A549 (cell line): ENCODE data around the gene SYPL1. TPM values are rescaled to one million over a fixed set of nuclear protein-coding genes. Genes with fewer than 3 reads are reported as not detected.
A peak's percentile ranks its signal among the peaks of the same experiment; 100 is the strongest.

ENCODE experiments used
- ATAC-seq, 2 experiments: fragments of 200-7000 bp in 1 of 2; fragments of >200 bp in 1 of 2; cut with Nextera tagmentation in 1 of 2; cut with Tn5 transposase in 1 of 2; 3 replicates each; pipeline versions ENCODE4 v1.8.0 to v1.9.1; 2018 to 2020; ENCODE audit warnings: mild to moderate bottlenecking in 1 of 2, moderate library complexity in 1 of 2
- CTCF ChIA-PET: fragments of 300-600 bp; sonication (Branson Sonifier 250); formaldehyde crosslinking; extraction: SDS; loops from one replicate; lab custom pipeline; 2021; ENCODE audit warnings: antibody characterized with exemption, inconsistent platforms; lab: Yijun Ruan, JAX
- POLR2A ChIA-PET: fragments of 350-600 bp; formaldehyde crosslinking; extraction: SDS; loops from one replicate; lab custom pipeline; 2021; ENCODE audit warnings: antibody characterized with exemption, inconsistent platforms; lab: Yijun Ruan, JAX
- DNase-seq, 2 experiments: peaks; one replicate each; pipeline versions ENCODE4 v3.0.0 to v3.0.0-alpha.2; 2011 to 2016; ENCODE audit warnings: low read depth in 1 of 2, low spot score in 1 of 2
- FAIRE-seq: peaks from 2 replicates; lab custom pipeline; 2011; peaks lifted over from hg19 to GRCh38; lab: Jason Lieb, UNC
- H3K27ac ChIP-seq, 2 experiments: fragments of >200 bp; sonication (Bioruptor Twin); formaldehyde crosslinking; 3 replicates each; pipeline ENCODE4 v1.5.1; 2016 to 2017
- H3K4me1 ChIP-seq: fragments of >200 bp; sonication (Bioruptor Twin); formaldehyde crosslinking; 3 replicates; pipeline ENCODE4 v1.6.1; 2016
- H3K4me2 ChIP-seq: fragments of >200 bp; sonication (Bioruptor Twin); formaldehyde crosslinking; 3 replicates; pipeline ENCODE4 v1.6.1; 2016
- H3K4me3 ChIP-seq: fragments of >200 bp; sonication (Bioruptor Twin); formaldehyde crosslinking; 3 replicates; pipeline ENCODE4 v1.5.1; 2016
- H3K9me3 ChIP-seq: fragments of >200 bp; sonication (Bioruptor Twin); formaldehyde crosslinking; 3 replicates; pipeline ENCODE4 v1.6.1; 2016
- CBX2 ChIP-seq: fragments of 200-600 bp; sonication (generic); IDR thresholded peaks from 2 replicates; pipeline ENCODE4 v1.6.1; 2016; ENCODE audit warnings: low read depth, mild to moderate bottlenecking, borderline replicate concordance
- CEBPB ChIP-seq, 2 experiments: fragments of >200 bp in 1 of 2; sonication (Bioruptor Twin) in 1 of 2; formaldehyde crosslinking in 1 of 2; IDR thresholded peaks; 2 replicates each; pipeline ENCODE4 v1.6.1; 2012 to 2016
- CTCF ChIP-seq: fragments of >200 bp; sonication (Bioruptor Twin); formaldehyde crosslinking; IDR thresholded peaks from 3 replicates; pipeline ENCODE4 v1.5.1; 2016
- EP300 ChIP-seq, 2 experiments: fragments of >200 bp; sonication (Bioruptor Twin); formaldehyde crosslinking; IDR thresholded peaks; 2 replicates in 1 of 2; 3 replicates in 1 of 2; pipeline ENCODE4 v1.6.1; 2016 to 2017
- FOSL2 ChIP-seq, 2 experiments: fragments of 450-650 bp in 1 of 2; fragments of >200 bp in 1 of 2; sonication (Bioruptor Twin) in 1 of 2; formaldehyde crosslinking; IDR thresholded peaks; 2 replicates each; pipeline versions ENCODE4 v1.5.0 to v1.6.1; 2016 to 2020; ENCODE audit warnings: mild to moderate bottlenecking in 1 of 2, moderate library complexity in 1 of 2
- GATA3 ChIP-seq: IDR thresholded peaks from 2 replicates; pipeline ENCODE4 v1.6.1; 2012; ENCODE audit warnings: borderline replicate concordance
- HDAC2 ChIP-seq: fragments of 200-600 bp; sonication (generic); IDR thresholded peaks from 2 replicates; pipeline ENCODE4 v1.6.1; 2016
- HES2 ChIP-seq: fragments of >200 bp; sonication (Bioruptor Twin); formaldehyde crosslinking; IDR thresholded peaks from 2 replicates; pipeline ENCODE4 v1.6.1; 2016
- HOXA7 ChIP-seq: fragments of 250-450 bp; sonication (Bioruptor Pico); IDR thresholded peaks from 2 replicates; pipeline ENCODE4 v1.5.0; 2020; ENCODE audit warnings: mild to moderate bottlenecking, moderate library complexity
- HOXB13 ChIP-seq: fragments of 250-450 bp; sonication (Bioruptor Pico); IDR thresholded peaks from 2 replicates; pipeline ENCODE4 v1.5.0; 2020; ENCODE audit warnings: low read depth, mild to moderate bottlenecking, moderate library complexity
- KDM1A ChIP-seq: fragments of 200-600 bp; sonication (generic); IDR thresholded peaks from 2 replicates; pipeline ENCODE4 v1.6.1; 2016; ENCODE audit warnings: low read depth, mild to moderate bottlenecking
- MYC ChIP-seq: IDR thresholded peaks from 2 replicates; pipeline ENCODE4 v1.6.1; 2012; ENCODE audit warnings: mild to moderate bottlenecking, inconsistent platforms, low read length, improper control_type of control experiment, borderline replicate concordance
- NR3C1 ChIP-seq: fragments of >200 bp; sonication (Bioruptor Twin); formaldehyde crosslinking; IDR thresholded peaks from 3 replicates; pipeline ENCODE4 v1.6.1; 2017
- PHF8 ChIP-seq: fragments of 200-600 bp; sonication (generic); IDR thresholded peaks from 2 replicates; pipeline ENCODE4 v1.6.1; 2016; ENCODE audit warnings: low read depth, mild to moderate bottlenecking, antibody characterized with exemption, moderate library complexity, borderline replicate concordance
- POLR2AphosphoS2 ChIP-seq: conservative IDR thresholded peaks from 2 replicates; pipeline ENCODE4 v1.6.1; 2012; ENCODE audit warnings: low read length, improper control_type of control experiment, inconsistent platforms
- RAD21 ChIP-seq, 2 experiments: fragments of >200 bp in 1 of 2; sonication (Bioruptor Twin) in 1 of 2; formaldehyde crosslinking in 1 of 2; IDR thresholded peaks in 1 of 2; conservative IDR thresholded peaks in 1 of 2; 2 replicates in 1 of 2; 3 replicates in 1 of 2; pipeline ENCODE4 v1.6.1; 2012 to 2018; ENCODE audit warnings: inconsistent platforms in 1 of 2
- RARB ChIP-seq: fragments of 250-450 bp; sonication (Bioruptor Pico); IDR thresholded peaks from 2 replicates; pipeline ENCODE4 v1.8.0; 2021; ENCODE audit warnings: mild to moderate bottlenecking, moderate library complexity
- RCOR1 ChIP-seq: fragments of 150-350 bp; IDR thresholded peaks from 2 replicates; pipeline ENCODE4 v1.6.1; 2014; ENCODE audit warnings: antibody characterized with exemption, low read length, low read depth
- RFX5 ChIP-seq: fragments of 450-650 bp; IDR thresholded peaks from 2 replicates; pipeline ENCODE4 v1.7.1; 2014; ENCODE audit warnings: antibody characterized with exemption, mild to moderate bottlenecking, moderate library complexity
- SMC3 ChIP-seq: fragments of >200 bp; sonication (Bioruptor Twin); formaldehyde crosslinking; IDR thresholded peaks from 3 replicates; pipeline ENCODE4 v1.6.1; 2018; ENCODE audit warnings: inconsistent platforms
- SREBF2 ChIP-seq: fragments of 450-650 bp; IDR thresholded peaks from 2 replicates; pipeline ENCODE4 v1.6.1; 2014; ENCODE audit warnings: mild to moderate bottlenecking, moderate library complexity
- TP53 ChIP-seq: fragments of 250-450 bp; sonication (Bioruptor Pico); IDR thresholded peaks from 2 replicates; pipeline ENCODE4 v1.5.0; 2021; ENCODE audit warnings: mild to moderate bottlenecking, moderate library complexity
- ZFP36 ChIP-seq: fragments of 450-650 bp; IDR thresholded peaks from 2 replicates; pipeline ENCODE4 v1.6.1; 2014; ENCODE audit warnings: borderline replicate concordance; ENCODE audit not compliant: partially characterized antibody
- ZNF302 ChIP-seq: fragments of 250-450 bp; sonication (Bioruptor Pico); IDR thresholded peaks from 2 replicates; pipeline ENCODE4 v1.9.0; 2021; ENCODE audit warnings: inconsistent platforms, mild to moderate bottlenecking, moderate library complexity
- WGBS: methylation state at CpG from one replicate; pipeline ENCODE4 v1.1.6; 2017; ENCODE audit errors: missing lambda C conversion rate; 5-methylcytosine and 5-hydroxymethylcytosine counted together
- polyA plus RNA-seq, 4 experiments: library from polyadenylated mRNA; depleted of rRNA in 3 of 4; stranded (reverse); fragments of >200 nt; fragmentation: RNase III in 1 of 4; extraction: RNeasy Plus Mini Kit Qiagen cat#74134 plus additional on column Dnase treatment in 1 of 4; gene quantifications; 2 replicates in 3 of 4; 3 replicates in 1 of 4; pipeline ENCODE4 v1.2.3, GENCODE V29; 2011 to 2017

Gene SYPL1
- polyA plus RNA-seq, 2 of the 4 experiments (the other 2 are of a cell fraction): 102 to 131 TPM

- Histone ChIP-seq H3K9me3 (no peaks in the 10 kb centered on the region), H3K4me2 (no peak overlapping the region), H3K4me1 (peaks cover 1% of the 10 kb centered on the region; the same call in 1 of the 3 replicates), H3K27ac (no peak overlapping the region), H3K4me3 (no peak overlapping the region)
- no peak for FAIRE-seq
- ATAC-seq: no peak
- TF ChIP-seq HOXA7: no peak
- TF ChIP-seq CBX2: no peak
- TF ChIP-seq SMC3: no peak
- no peak for TF ChIP-seq RCOR1
- TF ChIP-seq HOXB13 (CRISPR knock-in tag): no peak
- TF ChIP-seq PHF8: no peak
- no peak for TF ChIP-seq CTCF
- no peak for TF ChIP-seq POLR2AphosphoS2
- TF ChIP-seq RAD21 (conservative IDR thresholded peaks at IDR 0.05 in 1 of 2, IDR thresholded peaks at IDR 0.05 in 1 of 2): no peak
- WGBS: 98% methylated on average over 1 of the region's 1 CpG
- CTCF ChIA-PET: interaction anchor here (1.3 to 1.8 kb wide), 3 partner anchors 11 to 52 kb away, joined by 3 to 6 read pairs (median 3); no protein-coding TSS in a partner anchor
- no peak for DNase-seq
- POLR2A ChIA-PET: no interaction called here
These were observed 16.5 kb downstream of the SYPL1 start for GRCh38 chr7:106095634-106096033.

GRCh38 chr7:106094780-106095179 lies 17.3 kb downstream of the SYPL1 start:
- 96% methylated on average over 3 of the region's 3 CpGs for WGBS
- CTCF ChIA-PET: interaction anchor here (1.3 to 1.9 kb wide), 4 partner anchors 12 to 59 kb away, joined by 3 to 6 read pairs (median 4); partner anchors contain the start of gene SYPL1
- no peak overlapping the region for H3K4me3 ChIP-seq
- TF ChIP-seq CEBPB (IDR thresholded peaks at IDR 0.05): no peak
- TF ChIP-seq RAD21 (conservative IDR thresholded peaks at IDR 0.05 in 1 of 2, IDR thresholded peaks at IDR 0.05 in 1 of 2): 0 out of 5 replicates have a peak, but pooled peaks of 1 of the 2 experiments have one; percentile 6
- TF ChIP-seq FOSL2 (IDR thresholded peaks at IDR 0.05): no peak
- TF ChIP-seq FOSL2 (CRISPR knock-in tag; IDR thresholded peaks at IDR 0.05): peak; percentile 30; the same call in 1 of the 2 replicates
- H3K4me1 ChIP-seq: no peaks in the 10 kb centered on the region
- no peak overlapping the region for H3K27ac ChIP-seq
- POLR2A ChIA-PET: interaction anchor here (1.9 kb wide), 1 partner anchor 17 kb away, joined by 8 read pairs; the partner anchor contains the start of gene SYPL1
- DNase-seq (no peak), ATAC-seq (no peak), FAIRE-seq (no peak)
- no peak overlapping the region for H3K4me2 ChIP-seq
- no peaks in the 10 kb centered on the region for H3K9me3 ChIP-seq

- no peak for FAIRE-seq
- Histone ChIP-seq H3K4me1 (no peaks in the 10 kb centered on the region), H3K4me3 (no peak overlapping the region), H3K4me2 (no peak overlapping the region), H3K9me3 (no peaks in the 10 kb centered on the region), H3K27ac (no peak overlapping the region)
- DNase-seq: no peak
- ATAC-seq: no peak
- 89% methylated on average over 1 of the region's 1 CpG for WGBS
- CTCF ChIA-PET: interaction anchor here (0.9 to 1.2 kb wide), 5 partner anchors 20 to 62 kb away, joined by 3 to 8 read pairs (median 3); partner anchors contain the start of gene SYPL1
- TF ChIP-seq MYC (no peak), RFX5 (no peak), HDAC2 (no peak), EP300 (IDR thresholded peaks at IDR 0.05) (no peak), GATA3 (no peak), TP53 (CRISPR knock-in tag) (no peak), RARB (no peak), KDM1A (no peak), SMC3 (no peak), NR3C1 (no peak), RCOR1 (no peak), SREBF2 (no peak), HES2 (no peak), CBX2 (no peak), ZFP36 (no peak), ZNF302 (CRISPR knock-in tag) (no peak), HOXA7 (no peak)
- TF ChIP-seq, all 56 proteins: peak for 0
- POLR2A ChIA-PET: interaction anchor here (1.0 kb wide), 1 partner anchor 20 kb away, joined by 4 read pairs; the partner anchor contains the start of gene SYPL1
These were observed 19.9 kb downstream of the SYPL1 start for GRCh38 chr7:106092204-106092603.
